ENCODE results near the gene CROCC2.

CROCC2 gene

DNA sequence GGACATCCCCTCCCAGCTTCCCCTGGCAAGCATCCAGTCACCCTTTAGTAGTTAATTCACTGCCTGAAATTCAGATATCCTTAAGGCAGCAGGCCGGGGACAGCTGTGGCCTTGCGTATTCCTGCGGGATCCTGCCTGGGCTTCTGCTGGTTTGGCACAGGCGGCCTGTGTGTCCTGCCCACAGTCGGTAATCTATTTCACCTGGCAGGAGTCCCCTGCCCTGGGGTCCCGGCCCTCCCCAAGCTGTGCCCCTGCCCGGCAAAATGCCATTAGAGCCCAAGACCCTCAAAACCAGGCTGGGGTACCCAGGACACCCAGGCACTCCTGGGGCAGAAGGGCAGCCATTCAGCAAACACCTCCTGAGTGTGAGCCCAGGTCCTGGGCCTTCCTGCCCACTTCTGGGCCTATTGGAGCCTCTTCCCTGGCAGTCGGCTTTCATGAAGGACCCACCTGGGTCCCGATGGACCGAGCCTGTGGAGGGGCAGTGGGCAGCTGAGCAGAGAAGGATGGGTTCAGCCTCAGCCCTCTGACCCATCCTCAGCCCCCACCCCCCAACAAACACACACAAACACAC is 11.6 kb downstream of the CROCC2 start:
- H3F3A ChIP-seq (ENCODE audit: insufficient read depth), result no peaks in the 10 kb centered on the region
- no peak overlapping the region for H2AFZ ChIP-seq (ENCODE audit: low read depth, low read length, severe bottlenecking)
- no peaks in the 10 kb centered on the region for H3K36me3 ChIP-seq (ENCODE audit: low read length)
- TF ChIP-seq, protein P1, sequence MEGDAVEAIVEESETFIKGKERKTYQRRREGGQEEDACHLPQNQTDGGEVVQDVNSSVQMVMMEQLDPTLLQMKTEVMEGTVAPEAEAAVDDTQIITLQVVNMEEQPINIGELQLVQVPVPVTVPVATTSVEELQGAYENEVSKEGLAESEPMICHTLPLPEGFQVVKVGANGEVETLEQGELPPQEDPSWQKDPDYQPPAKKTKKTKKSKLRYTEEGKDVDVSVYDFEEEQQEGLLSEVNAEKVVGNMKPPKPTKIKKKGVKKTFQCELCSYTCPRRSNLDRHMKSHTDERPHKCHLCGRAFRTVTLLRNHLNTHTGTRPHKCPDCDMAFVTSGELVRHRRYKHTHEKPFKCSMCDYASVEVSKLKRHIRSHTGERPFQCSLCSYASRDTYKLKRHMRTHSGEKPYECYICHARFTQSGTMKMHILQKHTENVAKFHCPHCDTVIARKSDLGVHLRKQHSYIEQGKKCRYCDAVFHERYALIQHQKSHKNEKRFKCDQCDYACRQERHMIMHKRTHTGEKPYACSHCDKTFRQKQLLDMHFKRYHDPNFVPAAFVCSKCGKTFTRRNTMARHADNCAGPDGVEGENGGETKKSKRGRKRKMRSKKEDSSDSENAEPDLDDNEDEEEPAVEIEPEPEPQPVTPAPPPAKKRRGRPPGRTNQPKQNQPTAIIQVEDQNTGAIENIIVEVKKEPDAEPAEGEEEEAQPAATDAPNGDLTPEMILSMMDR (IDR thresholded peaks at IDR 0.05; ENCODE audit: insufficient read depth, low read length, poor library complexity, severe bottlenecking), result no peak
- TF ChIP-seq EZH2phosphoT487 (conservative IDR thresholded peaks at IDR 0.05; ENCODE audit: low read length), result no peak
- no peak overlapping the region for H3K4me3 ChIP-seq (ENCODE audit: insufficient read depth, low read length, poor library complexity, severe bottlenecking)
- no peak overlapping the region for H3K9ac ChIP-seq (ENCODE audit: low read length)
- H3K79me2 ChIP-seq (ENCODE audit: insufficient read depth, low read length), result no peaks in the 10 kb centered on the region
- no peak overlapping the region for H3K27ac ChIP-seq (ENCODE audit: low read depth, low read length)
- H3K27me3 ChIP-seq (ENCODE audit: low read length), result no peaks in the 10 kb centered on the region
- no peak overlapping the region for H3K4me2 ChIP-seq (ENCODE audit: low read depth, low read length, poor library complexity, severe bottlenecking)
- no peaks in the 10 kb centered on the region for H3K9me3 ChIP-seq (ENCODE audit: insufficient read depth, low read length)
- no peaks in the 10 kb centered on the region for H4K20me1 ChIP-seq (ENCODE audit: low read depth, low read length)
- no peaks in the 10 kb centered on the region for H3K9me2 ChIP-seq (replicated peaks; ENCODE audit: insufficient read depth, low read length)

DNA sequence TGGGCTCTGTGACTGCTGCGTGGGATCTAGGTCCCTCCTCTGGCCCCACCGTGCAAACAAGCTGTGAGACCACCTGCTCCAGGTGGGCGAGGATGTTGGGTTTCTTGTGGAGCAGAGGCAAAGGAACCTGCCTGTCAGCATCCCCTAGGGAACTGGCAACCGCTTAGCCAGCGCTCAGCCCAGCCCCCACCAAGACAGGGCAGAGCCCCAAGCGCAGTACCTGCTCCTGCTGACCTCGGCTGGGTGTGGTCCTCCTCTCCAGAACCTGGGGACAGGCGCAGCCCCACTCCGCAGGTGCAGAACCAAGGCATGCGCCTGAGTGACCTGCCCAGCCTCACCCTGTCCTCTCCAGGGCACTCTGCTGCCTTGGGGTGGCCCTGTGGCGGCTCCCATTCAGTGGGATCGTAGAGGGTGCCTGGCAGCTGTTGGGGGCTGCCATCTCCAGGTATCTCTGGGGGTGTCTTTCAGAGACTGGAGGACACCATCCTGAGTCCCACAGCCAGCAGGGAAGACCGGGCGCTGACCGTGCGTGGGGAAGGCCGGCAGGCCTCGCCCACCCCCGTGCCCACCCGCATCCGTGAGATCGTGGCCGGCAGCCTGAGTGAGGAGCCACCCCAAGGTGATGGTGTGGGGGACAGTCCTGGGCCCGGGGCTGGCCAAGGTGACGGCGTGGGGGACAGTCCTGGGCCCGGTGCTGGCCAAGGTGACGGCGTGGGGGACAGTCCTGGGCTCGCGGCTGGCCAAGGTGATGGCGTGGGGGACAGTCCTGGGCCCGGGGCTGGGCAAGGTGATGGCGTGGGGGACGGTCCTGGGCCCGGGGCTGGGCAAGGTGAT is 12.3 kb downstream of the CROCC2 start:
- Histone ChIP-seq H3K9me2 (replicated peaks; ENCODE audit: insufficient read depth, low read length) (no peaks in the 10 kb centered on the region), H3F3A (ENCODE audit: insufficient read depth) (no peaks in the 10 kb centered on the region), H3K4me3 (ENCODE audit: insufficient read depth, low read length, poor library complexity, severe bottlenecking) (no peak overlapping the region), H3K4me2 (ENCODE audit: low read depth, low read length, poor library complexity, severe bottlenecking) (no peak overlapping the region), H4K20me1 (ENCODE audit: low read depth, low read length) (no peaks in the 10 kb centered on the region), H3K27me3 (ENCODE audit: low read length) (no peaks in the 10 kb centered on the region), H3K36me3 (ENCODE audit: low read length) (no peaks in the 10 kb centered on the region), H2AFZ (ENCODE audit: low read depth, low read length, severe bottlenecking) (no peak overlapping the region), H3K79me2 (ENCODE audit: insufficient read depth, low read length) (no peaks in the 10 kb centered on the region), H3K27ac (ENCODE audit: low read depth, low read length) (no peak overlapping the region), H3K9me3 (ENCODE audit: insufficient read depth, low read length) (no peaks in the 10 kb centered on the region), H3K9ac (ENCODE audit: low read length) (no peak overlapping the region)
- TF ChIP-seq, protein P1 (IDR thresholded peaks at IDR 0.05; ENCODE audit: insufficient read depth, low read length, poor library complexity, severe bottlenecking), result no peak
- TF ChIP-seq EZH2phosphoT487 (conservative IDR thresholded peaks at IDR 0.05; ENCODE audit: low read length), result no peak

DNA sequence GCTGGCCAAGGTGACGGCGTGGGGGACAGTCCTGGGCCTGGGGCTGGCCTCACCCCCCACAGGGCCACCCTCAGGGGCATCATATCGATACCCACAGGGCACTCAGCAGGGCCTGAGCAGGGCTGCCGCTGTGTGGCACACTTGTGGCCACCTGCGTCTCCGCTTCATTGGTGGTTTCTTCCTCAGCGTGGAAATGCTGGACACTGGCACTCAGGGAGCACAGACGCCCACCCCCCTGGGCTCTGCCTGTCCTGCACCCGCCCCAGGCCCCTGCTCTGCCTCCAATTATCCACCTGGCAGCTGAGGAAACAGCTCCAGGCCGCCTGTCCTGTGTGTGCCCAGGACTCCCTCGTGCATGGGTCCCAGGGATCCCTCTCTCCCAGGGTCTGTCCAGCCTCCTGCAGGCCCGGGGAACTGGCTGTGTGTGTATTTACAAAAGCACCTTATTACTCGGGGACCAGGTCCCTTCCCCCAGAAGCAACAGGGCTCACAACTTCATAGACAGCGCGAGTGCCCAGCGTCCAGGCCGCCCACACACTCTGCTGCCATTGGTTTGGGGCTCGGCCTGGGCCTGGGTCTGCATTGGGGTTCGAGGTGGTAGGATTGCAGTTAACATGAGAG is 13.1 kb downstream of the CROCC2 start:
- no peak for TF ChIP-seq EZH2phosphoT487 (conservative IDR thresholded peaks at IDR 0.05; ENCODE audit: low read length)
- TF ChIP-seq, protein P1 (IDR thresholded peaks at IDR 0.05; ENCODE audit: insufficient read depth, low read length, poor library complexity, severe bottlenecking), result no peak
- Histone ChIP-seq H3F3A (ENCODE audit: insufficient read depth) (no peaks in the 10 kb centered on the region), H3K4me2 (ENCODE audit: low read depth, low read length, poor library complexity, severe bottlenecking) (no peak overlapping the region), H3K9ac (ENCODE audit: low read length) (no peak overlapping the region), H3K9me2 (replicated peaks; ENCODE audit: insufficient read depth, low read length) (no peaks in the 10 kb centered on the region), H3K79me2 (ENCODE audit: insufficient read depth, low read length) (no peaks in the 10 kb centered on the region), H3K27ac (ENCODE audit: low read depth, low read length) (no peak overlapping the region), H3K27me3 (ENCODE audit: low read length) (no peaks in the 10 kb centered on the region), H3K9me3 (ENCODE audit: insufficient read depth, low read length) (no peaks in the 10 kb centered on the region), H4K20me1 (ENCODE audit: low read depth, low read length) (no peaks in the 10 kb centered on the region), H3K36me3 (ENCODE audit: low read length) (no peaks in the 10 kb centered on the region), H3K4me3 (ENCODE audit: insufficient read depth, low read length, poor library complexity, severe bottlenecking) (no peak overlapping the region), H2AFZ (ENCODE audit: low read depth, low read length, severe bottlenecking) (no peak overlapping the region)
